ENCODE results near the gene CFAP74. TPM values are rescaled to one million over a fixed set of nuclear protein-coding genes. Genes with fewer than 3 reads are reported as not detected.
"Not testable (repeated sequence)": the region's sequence is repeated elsewhere in the genome, so short reads cannot be mapped to it uniquely, and the experiment has no call there.

Gene CFAP74
- polyA plus RNA-seq, 1 experiment: not detected

- no peak for TF ChIP-seq CTCF (IDR thresholded peaks at IDR 0.05; ENCODE audit: low read depth, low read length)
- no peak overlapping the region for H3K4me3 ChIP-seq (ENCODE audit: low read depth, low read length)
- DNase-seq (ENCODE audit: low read depth, low spot score): no peak
These were observed 21.0 kb downstream of the CFAP74 start for GRCh38 chr1:1982379-1983232.

GRCh38 chr1:1981631-1982327 is 21.8 kb downstream of the CFAP74 start:
- CTCF ChIA-PET; POLR2A ChIA-PET; H3K27ac ChIP-seq (ENCODE audit: low read depth, low read length); H3K27me3 ChIP-seq (ENCODE audit: control insufficient read depth, insufficient read depth, low read length); DNase-seq (ENCODE audit: low read depth, low spot score); H3K4me3 ChIP-seq (ENCODE audit: low read depth, low read length): not testable (repeated sequence)
- H3K9me3 ChIP-seq (ENCODE audit: control insufficient read depth, insufficient read depth, low read length): peaks cover 46% of the 10 kb centered on the region

More at GRCh38 chr1:1982379-1983232, 21.0 kb downstream of the CFAP74 start:
- POLR2A ChIA-PET: no interaction called here
- CTCF ChIA-PET: no interaction called here
- Histone ChIP-seq H3K9me3 (ENCODE audit: control insufficient read depth, insufficient read depth, low read length) (peaks cover 46% of the 10 kb centered on the region), H3K27me3 (ENCODE audit: control insufficient read depth, insufficient read depth, low read length) (no peaks in the 10 kb centered on the region), H3K27ac (ENCODE audit: low read depth, low read length) (no peak overlapping the region)

GRCh38 chr1:1981142-1981500 is 22.5 kb downstream of the CFAP74 start:
- no peak for TF ChIP-seq CTCF (IDR thresholded peaks at IDR 0.05; ENCODE audit: low read depth, low read length)
- no peak overlapping the region for H3K27ac ChIP-seq (ENCODE audit: low read depth, low read length)
- CTCF ChIA-PET: no interaction called here
- no peak overlapping the region for H3K4me3 ChIP-seq (ENCODE audit: low read depth, low read length)
- H3K27me3 ChIP-seq (ENCODE audit: control insufficient read depth, insufficient read depth, low read length): no peaks in the 10 kb centered on the region
- DNase-seq (ENCODE audit: low read depth, low spot score): no peak
- POLR2A ChIA-PET: no interaction called here
- peaks cover 48% of the 10 kb centered on the region for H3K9me3 ChIP-seq (ENCODE audit: control insufficient read depth, insufficient read depth, low read length)

GRCh38 chr1:1980467-1981141 is 23.0 kb downstream of the CFAP74 start:
- no peaks in the 10 kb centered on the region for H3K27me3 ChIP-seq (ENCODE audit: control insufficient read depth, insufficient read depth, low read length)
- no peak overlapping the region for H3K27ac ChIP-seq (ENCODE audit: low read depth, low read length)
- no peak for TF ChIP-seq CTCF (IDR thresholded peaks at IDR 0.05; ENCODE audit: low read depth, low read length)
- ChIA-PET POLR2A (no interaction called here), CTCF (no interaction called here)
- peaks cover 53% of the 10 kb centered on the region for H3K9me3 ChIP-seq (ENCODE audit: control insufficient read depth, insufficient read depth, low read length)
- no peak for DNase-seq (ENCODE audit: low read depth, low spot score)
- H3K4me3 ChIP-seq (ENCODE audit: low read depth, low read length): no peak overlapping the region

- no peak for TF ChIP-seq CTCF (IDR thresholded peaks at IDR 0.05; ENCODE audit: low read depth, low read length)
- Histone ChIP-seq H3K27ac (ENCODE audit: low read depth, low read length) (no peak overlapping the region), H3K27me3 (ENCODE audit: control insufficient read depth, insufficient read depth, low read length) (no peaks in the 10 kb centered on the region), H3K4me3 (ENCODE audit: low read depth, low read length) (no peak overlapping the region), H3K9me3 (ENCODE audit: control insufficient read depth, insufficient read depth, low read length) (peaks cover 59% of the 10 kb centered on the region)
- POLR2A ChIA-PET: no interaction called here
- no peak for DNase-seq (ENCODE audit: low read depth, low spot score)
- CTCF ChIA-PET: no interaction called here
These were observed 24.0 kb downstream of the CFAP74 start for GRCh38 chr1:1979482-1980165.

- H3K27me3 ChIP-seq (ENCODE audit: control insufficient read depth, insufficient read depth, low read length); DNase-seq (ENCODE audit: low read depth, low spot score); H3K4me3 ChIP-seq (ENCODE audit: low read depth, low read length); CTCF ChIA-PET; POLR2A ChIA-PET; H3K27ac ChIP-seq (ENCODE audit: low read depth, low read length): not testable (repeated sequence)
- peaks cover 67% of the 10 kb centered on the region for H3K9me3 ChIP-seq (ENCODE audit: control insufficient read depth, insufficient read depth, low read length)
These were observed 24.7 kb downstream of the CFAP74 start for GRCh38 chr1:1978690-1979481.

Measured in AG04450 (cell line).